GM13976 (cell line): ENCODE results near the gene SLC35A1.

Experiments used
- DNase-seq: peaks from one replicate; pipeline ENCODE4 v3.0.0; 2012; ENCODE audit warnings: low spot score
- in situ Hi-C: fragments of 300-500 bp; cut with MboI; formaldehyde crosslinking; loops from one replicate; pipeline ENCODE4 v1.12.0; 2022; ENCODE audit warnings: low sequenced_read_pairs, mixed read lengths, inconsistent platforms; ENCODE audit not compliant: unreplicated experiment
- TF ChIP-seq, protein P1 (sequence below): IDR thresholded peaks from 2 replicates; pipeline ENCODE4 v1.5.1; 2012; ENCODE audit warnings: borderline replicate concordance, mild to moderate bottlenecking; ENCODE audit not compliant: insufficient read depth; ENCODE audit errors: extremely low read depth, missing control alignments, control extremely low read depth

Gene SLC35A1

DNA sequence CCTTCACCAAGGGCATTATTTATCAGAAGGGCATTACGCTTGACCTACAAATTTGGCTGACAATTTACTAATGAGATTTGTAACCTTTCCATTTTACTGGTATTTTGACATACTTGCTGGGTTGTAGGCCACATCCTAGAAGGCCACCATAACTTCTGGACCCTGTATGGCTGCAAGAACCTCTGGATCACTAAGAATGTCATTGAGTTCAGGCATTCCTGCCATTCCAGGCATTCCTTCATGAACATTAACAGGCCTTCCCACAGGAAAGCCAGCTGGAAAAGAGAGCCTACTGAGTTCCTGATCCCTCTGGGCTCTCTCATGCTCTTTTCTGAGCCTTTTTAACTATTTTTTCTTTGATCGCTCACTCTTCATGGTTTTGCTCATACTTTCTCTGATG lies 28.4 kb upstream of the SLC35A1 start:
- in situ Hi-C loops: no loop called here
- TF ChIP-seq, protein P1, sequence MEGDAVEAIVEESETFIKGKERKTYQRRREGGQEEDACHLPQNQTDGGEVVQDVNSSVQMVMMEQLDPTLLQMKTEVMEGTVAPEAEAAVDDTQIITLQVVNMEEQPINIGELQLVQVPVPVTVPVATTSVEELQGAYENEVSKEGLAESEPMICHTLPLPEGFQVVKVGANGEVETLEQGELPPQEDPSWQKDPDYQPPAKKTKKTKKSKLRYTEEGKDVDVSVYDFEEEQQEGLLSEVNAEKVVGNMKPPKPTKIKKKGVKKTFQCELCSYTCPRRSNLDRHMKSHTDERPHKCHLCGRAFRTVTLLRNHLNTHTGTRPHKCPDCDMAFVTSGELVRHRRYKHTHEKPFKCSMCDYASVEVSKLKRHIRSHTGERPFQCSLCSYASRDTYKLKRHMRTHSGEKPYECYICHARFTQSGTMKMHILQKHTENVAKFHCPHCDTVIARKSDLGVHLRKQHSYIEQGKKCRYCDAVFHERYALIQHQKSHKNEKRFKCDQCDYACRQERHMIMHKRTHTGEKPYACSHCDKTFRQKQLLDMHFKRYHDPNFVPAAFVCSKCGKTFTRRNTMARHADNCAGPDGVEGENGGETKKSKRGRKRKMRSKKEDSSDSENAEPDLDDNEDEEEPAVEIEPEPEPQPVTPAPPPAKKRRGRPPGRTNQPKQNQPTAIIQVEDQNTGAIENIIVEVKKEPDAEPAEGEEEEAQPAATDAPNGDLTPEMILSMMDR: no peak
- no peak for DNase-seq

DNA sequence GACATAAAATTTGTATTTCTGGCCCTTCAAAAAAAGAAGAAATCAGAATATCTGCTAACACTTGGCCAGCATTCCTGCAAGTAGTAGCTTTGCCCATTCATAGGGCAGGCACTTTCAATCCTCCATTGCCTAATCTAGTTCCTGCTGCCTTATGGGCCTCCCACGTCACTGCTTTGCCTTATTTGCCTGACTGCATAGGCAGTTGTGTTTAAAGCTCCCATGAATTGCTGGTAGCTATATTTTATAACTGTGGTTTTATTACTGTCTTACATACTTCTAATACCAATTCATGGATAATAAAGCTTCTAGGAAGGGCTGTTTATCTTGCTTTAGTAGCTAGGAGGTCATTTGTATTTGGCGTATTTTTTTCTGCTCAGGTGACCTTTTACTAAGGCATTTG lies 7.7 kb upstream of the SLC35A1 start:
- in situ Hi-C loops: no loop called here
- DNase-seq: no peak
- TF ChIP-seq, protein P1: no peak

DNA sequence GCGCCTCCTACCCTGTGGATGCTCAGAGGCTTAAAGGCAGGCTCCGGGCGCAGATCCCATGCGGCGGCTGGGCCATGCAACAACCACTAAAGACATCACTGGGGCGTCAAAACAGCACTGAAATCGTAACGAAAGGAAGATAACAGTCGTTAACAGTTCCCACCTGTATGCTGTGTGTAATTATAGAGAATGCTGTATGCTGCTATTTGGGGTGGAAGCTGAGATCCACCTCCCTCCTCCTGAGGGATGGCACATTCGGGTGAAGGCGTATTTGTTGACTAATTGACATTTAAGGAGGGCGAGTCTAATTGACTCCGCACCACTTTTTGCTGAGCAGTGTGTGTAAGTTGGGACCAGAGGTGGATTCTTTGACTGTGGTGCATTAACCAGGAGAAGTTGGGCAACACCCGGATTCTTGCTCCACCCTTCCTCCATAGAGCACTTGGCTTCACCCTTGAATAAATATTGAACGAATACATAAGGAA lies 687 bp downstream of the SLC35A1 start:
- TF ChIP-seq, protein P1: no peak
- peak; percentile 75 for DNase-seq

DNA sequence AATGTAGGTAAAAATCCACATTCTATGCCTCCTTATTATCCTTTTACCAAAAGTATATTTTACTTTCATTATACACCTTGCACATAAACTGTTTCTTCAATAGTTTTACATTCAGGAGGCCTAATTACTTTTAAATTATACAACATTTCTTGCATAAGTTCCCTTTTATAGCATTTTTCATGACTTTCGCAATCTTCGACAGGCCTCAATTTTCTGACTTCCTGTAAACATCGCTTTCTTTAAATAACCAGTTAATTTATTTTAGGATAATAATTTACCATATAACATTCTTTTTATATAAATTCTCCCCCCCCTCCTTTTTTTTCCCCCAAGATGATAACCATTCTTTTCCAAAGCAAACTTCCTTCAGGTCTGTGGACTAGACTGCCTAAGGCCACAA lies 9.2 kb downstream of the SLC35A1 start:
- DNase-seq: no peak
- TF ChIP-seq, protein P1: no peak
- in situ Hi-C loops: no loop called here

More for the DNA sequence above, 687 bp downstream of the SLC35A1 start:
- in situ Hi-C loops: no loop called here

DNA sequence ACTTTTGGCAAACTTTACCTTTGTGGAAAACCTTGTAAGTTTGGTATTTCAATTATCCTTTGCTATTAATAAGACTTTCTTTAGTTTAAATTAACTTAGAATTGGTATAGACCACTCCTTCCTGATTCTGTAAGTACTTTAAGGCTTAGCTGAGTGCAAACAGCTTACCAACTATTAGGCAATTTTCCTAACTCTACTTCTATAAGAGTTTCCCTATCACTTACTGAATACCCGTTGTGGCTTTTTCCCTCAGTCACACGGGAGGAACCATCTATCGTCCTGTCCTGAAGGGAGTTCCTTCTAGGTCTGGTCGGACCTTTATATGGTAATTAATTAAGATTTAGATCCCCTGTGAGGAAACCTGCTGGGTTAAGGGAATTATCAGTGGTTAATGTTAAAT lies 9.6 kb downstream of the SLC35A1 start:
- TF ChIP-seq, protein P1: no peak
- no peak for DNase-seq
- in situ Hi-C loops: no loop called here

GRCh38 chr6:87483929-87484328 lies 11.2 kb downstream of the SLC35A1 start:
- TF ChIP-seq, protein P1: no peak
- in situ Hi-C loops: no loop called here
- no peak for DNase-seq

DNA sequence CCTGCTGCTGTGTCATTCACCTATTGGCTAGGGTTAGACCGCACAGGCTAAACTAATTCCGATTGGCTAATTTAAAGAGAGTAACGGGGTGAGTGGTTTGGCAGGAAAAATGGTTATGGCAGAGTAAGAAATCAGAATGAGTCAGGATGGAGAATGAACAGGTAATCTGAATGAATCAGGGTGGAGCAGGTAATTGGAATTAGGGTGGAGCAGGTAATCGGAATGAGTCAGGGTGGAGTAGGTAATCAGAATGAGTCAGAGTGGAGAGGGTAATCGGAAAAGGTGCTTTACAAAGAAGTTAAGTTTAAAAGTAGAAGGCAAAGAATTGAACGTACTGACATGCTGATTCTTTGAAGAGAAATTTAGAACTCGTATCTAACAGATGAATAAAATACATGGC lies 11.7 kb downstream of the SLC35A1 start:
- in situ Hi-C loops: no loop called here
- DNase-seq: no peak
- TF ChIP-seq, protein P1: no peak
